HepG2 (cell line): ENCODE measurements around the gene ARHGEF16. TPM values are rescaled to one million over a fixed set of nuclear protein-coding genes. Genes with fewer than 3 reads are reported as not detected.

Source experiments
- CENPX ChIP-seq: sonication (generic); formaldehyde crosslinking; IDR thresholded peaks from 2 replicates; pipeline ENCODE4 v1.9.0; 2021; ENCODE audit warnings: mild to moderate bottlenecking, missing genetic modification reagents, moderate library complexity
- GLI4 ChIP-seq: sonication (generic); formaldehyde crosslinking; IDR thresholded peaks from 2 replicates; pipeline ENCODE4 v1.5.1; 2020; ENCODE audit warnings: missing genetic modification reagents, mild to moderate bottlenecking, moderate library complexity, borderline replicate concordance
- HNRNPL ChIP-seq: fragments of 200-400 bp; formaldehyde crosslinking; IDR thresholded peaks from 2 replicates; pipeline ENCODE4 v1.6.1; 2017; ENCODE audit warnings: mild to moderate bottlenecking, low read depth, low read length
- HOXA9 ChIP-seq: sonication (generic); formaldehyde crosslinking; IDR thresholded peaks from 2 replicates; pipeline ENCODE4 v1.8.1; 2022; ENCODE audit warnings: missing genetic modification reagents, mild to moderate bottlenecking, moderate library complexity, borderline replicate concordance
- KLF15 ChIP-seq: sonication (generic); formaldehyde crosslinking; IDR thresholded peaks from 2 replicates; pipeline ENCODE4 v1.8.1; 2023; ENCODE audit warnings: borderline replicate concordance, mild to moderate bottlenecking, inconsistent platforms, missing genetic modification reagents, mixed read lengths
- NBN ChIP-seq: fragments of 450-650 bp; conservative IDR thresholded peaks from 2 replicates; pipeline ENCODE4 v1.6.1; 2017
- PCBP2 ChIP-seq: fragments of 200-400 bp; formaldehyde crosslinking; optimal IDR thresholded peaks from 2 replicates; pipeline ENCODE3; 2018; ENCODE audit warnings: low read length, low read depth; ENCODE audit not compliant: poor library complexity, severe bottlenecking
- PITX1 ChIP-seq: sonication (generic); formaldehyde crosslinking; IDR thresholded peaks from 2 replicates; pipeline ENCODE4 v1.5.1; 2020; ENCODE audit warnings: mild to moderate bottlenecking, missing genetic modification reagents
- ZKSCAN1 ChIP-seq: fragments of 150-350 bp; IDR thresholded peaks from 2 replicates; pipeline ENCODE4 v1.6.1; 2014; ENCODE audit warnings: low read length
- ZNF260 ChIP-seq: sonication (generic); formaldehyde crosslinking; IDR thresholded peaks from 2 replicates; pipeline ENCODE4 v1.4.0; 2020; ENCODE audit warnings: missing genetic modification reagents, low read depth, mild to moderate bottlenecking, borderline replicate concordance
- ZNF335 ChIP-seq: sonication (generic); formaldehyde crosslinking; IDR thresholded peaks from 2 replicates; pipeline ENCODE4 v1.4.0; 2020; ENCODE audit warnings: missing genetic modification reagents
- ZNF660 ChIP-seq: sonication (generic); formaldehyde crosslinking; IDR thresholded peaks from 2 replicates; pipeline ENCODE4 v1.5.1; 2020; ENCODE audit warnings: mild to moderate bottlenecking, low read depth, missing genetic modification reagents, borderline replicate concordance
- polyA plus RNA-seq, 8 experiments: library from polyadenylated mRNA; depleted of rRNA in 3 of 8; stranded (reverse) in 7 of 8; unstranded in 1 of 8; fragments of >200 nt; fragmentation: Illumina TruSeq in 4 of 8; extraction: Trizol in 4 of 8; gene quantifications; 2 replicates each; pipeline versions ENCODE4 v1.2.1 to v1.2.3, GENCODE V29; 2011 to 2016; ENCODE audit warnings: low read depth in 4 of 8, missing spikeins in 1 of 8, mixed read lengths in 1 of 8; ENCODE audit not compliant: insufficient read depth in 1 of 8
- total RNA-seq, 5 experiments: library from RNA; depleted of rRNA; stranded (reverse); fragments of >200 nt; fragmentation: Illumina TruSeq; extraction: Trizol; gene quantifications; 2 replicates each; pipeline ENCODE4 v1.2.3, GENCODE V29; 2016; ENCODE audit warnings: low read depth in 1 of 5
- TF ChIP-seq, protein P1 (sequence below): sonication (generic); formaldehyde crosslinking; conservative IDR thresholded peaks from 2 replicates; pipeline ENCODE4 v1.8.1; 2023; ENCODE audit warnings: missing genetic modification reagents
- TF ChIP-seq, protein P2 (sequence below): sonication (generic); formaldehyde crosslinking; IDR thresholded peaks from 2 replicates; pipeline ENCODE4 v1.5.1; 2020; ENCODE audit warnings: missing genetic modification reagents, mild to moderate bottlenecking, borderline replicate concordance
- TF ChIP-seq, protein P3 (sequence below), 2 experiments: fragments of 450-650 bp in 1 of 2; sonication (generic) in 1 of 2; formaldehyde crosslinking; IDR thresholded peaks; 2 replicates each; pipeline versions ENCODE4 v1.5.0 to v1.8.0; 2020 to 2022; ENCODE audit warnings: mild to moderate bottlenecking in 1 of 2, missing genetic modification reagents in 1 of 2
- TF ChIP-seq, protein P4 (sequence below): IDR thresholded peaks from 2 replicates; pipeline ENCODE4 v1.6.1; 2016; ENCODE audit warnings: missing compliant biosample characterization, missing genetic modification reagents, borderline replicate concordance
- TF ChIP-seq, protein P5 (sequence below): sonication (generic); formaldehyde crosslinking; IDR thresholded peaks from 2 replicates; pipeline ENCODE4 v1.4.0; 2020; ENCODE audit warnings: missing genetic modification reagents
- TF ChIP-seq, protein P6 (sequence below): sonication (generic); formaldehyde crosslinking; conservative IDR thresholded peaks from 2 replicates; pipeline ENCODE4 v1.4.0; 2020; ENCODE audit warnings: missing genetic modification reagents
- TF ChIP-seq, protein P7 (sequence below): sonication (generic); formaldehyde crosslinking; IDR thresholded peaks from 2 replicates; pipeline ENCODE4 v1.4.0; 2020; ENCODE audit warnings: mild to moderate bottlenecking, missing genetic modification reagents

ARHGEF16 gene
- total and polyA plus RNA-seq, 2 of the 13 experiments (the other 11 are each of a cell fraction or from before 2014, with no cell fraction given): 20.3 to 39.9 TPM

DNA sequence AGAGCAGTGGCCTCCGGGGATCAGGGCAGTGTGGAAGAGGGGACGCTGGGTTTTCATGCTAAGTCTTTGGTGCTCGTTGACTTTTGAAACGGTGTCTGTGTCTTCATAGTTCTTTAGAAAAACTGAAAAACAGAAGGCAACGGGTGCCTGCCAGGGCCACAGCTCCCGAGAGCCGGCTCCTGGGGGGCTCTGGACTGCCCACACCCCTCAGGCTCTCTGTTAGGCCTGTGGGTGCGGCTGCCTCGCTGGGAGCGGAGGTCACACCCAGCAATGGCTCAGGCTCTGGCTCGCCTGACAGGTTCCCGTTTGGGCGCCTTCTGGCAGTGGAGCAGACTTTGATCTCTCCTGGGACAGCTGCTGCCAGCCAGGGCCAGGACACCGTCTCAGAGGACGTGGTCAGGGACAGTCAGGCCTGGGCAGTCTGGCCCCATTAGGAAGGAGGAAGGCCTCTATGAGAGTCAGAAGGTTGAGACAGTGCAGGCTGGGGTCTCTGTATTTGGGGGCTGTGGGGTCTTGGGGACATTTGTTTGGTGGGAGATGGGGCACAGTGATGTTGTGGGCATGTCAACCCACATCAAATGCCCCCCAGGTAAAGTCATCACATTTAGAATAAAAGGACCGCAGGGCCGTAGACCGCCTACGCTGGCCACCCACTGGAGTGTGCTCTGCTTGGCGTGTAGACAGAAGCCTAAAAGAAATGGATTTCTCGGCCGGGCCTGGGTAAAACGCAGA lies 5.6 kb downstream of the ARHGEF16 start (continued):
- TF ChIP-seq, protein P1, sequence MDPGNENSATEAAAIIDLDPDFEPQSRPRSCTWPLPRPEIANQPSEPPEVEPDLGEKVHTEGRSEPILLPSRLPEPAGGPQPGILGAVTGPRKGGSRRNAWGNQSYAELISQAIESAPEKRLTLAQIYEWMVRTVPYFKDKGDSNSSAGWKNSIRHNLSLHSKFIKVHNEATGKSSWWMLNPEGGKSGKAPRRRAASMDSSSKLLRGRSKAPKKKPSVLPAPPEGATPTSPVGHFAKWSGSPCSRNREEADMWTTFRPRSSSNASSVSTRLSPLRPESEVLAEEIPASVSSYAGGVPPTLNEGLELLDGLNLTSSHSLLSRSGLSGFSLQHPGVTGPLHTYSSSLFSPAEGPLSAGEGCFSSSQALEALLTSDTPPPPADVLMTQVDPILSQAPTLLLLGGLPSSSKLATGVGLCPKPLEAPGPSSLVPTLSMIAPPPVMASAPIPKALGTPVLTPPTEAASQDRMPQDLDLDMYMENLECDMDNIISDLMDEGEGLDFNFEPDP (CRISPR knock-in tag): 0 out of 2 replicates have a peak, but pooled peaks have one; percentile 85
- TF ChIP-seq, protein P2, sequence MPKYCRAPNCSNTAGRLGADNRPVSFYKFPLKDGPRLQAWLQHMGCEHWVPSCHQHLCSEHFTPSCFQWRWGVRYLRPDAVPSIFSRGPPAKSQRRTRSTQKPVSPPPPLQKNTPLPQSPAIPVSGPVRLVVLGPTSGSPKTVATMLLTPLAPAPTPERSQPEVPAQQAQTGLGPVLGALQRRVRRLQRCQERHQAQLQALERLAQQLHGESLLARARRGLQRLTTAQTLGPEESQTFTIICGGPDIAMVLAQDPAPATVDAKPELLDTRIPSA (CRISPR knock-in tag): no peak
- TF ChIP-seq HNRNPL (peak; percentile 89), KLF15 (CRISPR knock-in tag) (no peak), ZKSCAN1 (no peak; the same call in 1 of the 2 replicates), ZNF260 (CRISPR knock-in tag) (no peak), NBN (no peak), PITX1 (CRISPR knock-in tag) (no peak), GLI4 (CRISPR knock-in tag) (no peak), CENPX (CRISPR knock-in tag) (no peak), ZNF335 (CRISPR knock-in tag) (no peak), PCBP2 (no peak), HOXA9 (CRISPR knock-in tag) (no peak), ZNF660 (no peak)
- TF ChIP-seq, protein P3, sequence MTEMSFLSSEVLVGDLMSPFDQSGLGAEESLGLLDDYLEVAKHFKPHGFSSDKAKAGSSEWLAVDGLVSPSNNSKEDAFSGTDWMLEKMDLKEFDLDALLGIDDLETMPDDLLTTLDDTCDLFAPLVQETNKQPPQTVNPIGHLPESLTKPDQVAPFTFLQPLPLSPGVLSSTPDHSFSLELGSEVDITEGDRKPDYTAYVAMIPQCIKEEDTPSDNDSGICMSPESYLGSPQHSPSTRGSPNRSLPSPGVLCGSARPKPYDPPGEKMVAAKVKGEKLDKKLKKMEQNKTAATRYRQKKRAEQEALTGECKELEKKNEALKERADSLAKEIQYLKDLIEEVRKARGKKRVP (CRISPR knock-in tag; IDR thresholded peaks at IDR 0.05): no peak
- TF ChIP-seq, protein P4, sequence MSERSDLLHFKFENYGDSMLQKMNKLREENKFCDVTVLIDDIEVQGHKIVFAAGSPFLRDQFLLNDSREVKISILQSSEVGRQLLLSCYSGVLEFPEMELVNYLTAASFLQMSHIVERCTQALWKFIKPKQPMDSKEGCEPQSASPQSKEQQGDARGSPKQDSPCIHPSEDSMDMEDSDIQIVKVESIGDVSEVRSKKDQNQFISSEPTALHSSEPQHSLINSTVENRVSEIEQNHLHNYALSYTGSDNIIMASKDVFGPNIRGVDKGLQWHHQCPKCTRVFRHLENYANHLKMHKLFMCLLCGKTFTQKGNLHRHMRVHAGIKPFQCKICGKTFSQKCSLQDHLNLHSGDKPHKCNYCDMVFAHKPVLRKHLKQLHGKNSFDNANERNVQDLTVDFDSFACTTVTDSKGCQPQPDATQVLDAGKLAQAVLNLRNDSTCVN: no peak
- TF ChIP-seq, protein P5, sequence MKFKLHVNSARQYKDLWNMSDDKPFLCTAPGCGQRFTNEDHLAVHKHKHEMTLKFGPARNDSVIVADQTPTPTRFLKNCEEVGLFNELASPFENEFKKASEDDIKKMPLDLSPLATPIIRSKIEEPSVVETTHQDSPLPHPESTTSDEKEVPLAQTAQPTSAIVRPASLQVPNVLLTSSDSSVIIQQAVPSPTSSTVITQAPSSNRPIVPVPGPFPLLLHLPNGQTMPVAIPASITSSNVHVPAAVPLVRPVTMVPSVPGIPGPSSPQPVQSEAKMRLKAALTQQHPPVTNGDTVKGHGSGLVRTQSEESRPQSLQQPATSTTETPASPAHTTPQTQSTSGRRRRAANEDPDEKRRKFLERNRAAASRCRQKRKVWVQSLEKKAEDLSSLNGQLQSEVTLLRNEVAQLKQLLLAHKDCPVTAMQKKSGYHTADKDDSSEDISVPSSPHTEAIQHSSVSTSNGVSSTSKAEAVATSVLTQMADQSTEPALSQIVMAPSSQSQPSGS (CRISPR knock-in tag): no peak; the same call in 1 of the 2 replicates
- TF ChIP-seq, protein P6, sequence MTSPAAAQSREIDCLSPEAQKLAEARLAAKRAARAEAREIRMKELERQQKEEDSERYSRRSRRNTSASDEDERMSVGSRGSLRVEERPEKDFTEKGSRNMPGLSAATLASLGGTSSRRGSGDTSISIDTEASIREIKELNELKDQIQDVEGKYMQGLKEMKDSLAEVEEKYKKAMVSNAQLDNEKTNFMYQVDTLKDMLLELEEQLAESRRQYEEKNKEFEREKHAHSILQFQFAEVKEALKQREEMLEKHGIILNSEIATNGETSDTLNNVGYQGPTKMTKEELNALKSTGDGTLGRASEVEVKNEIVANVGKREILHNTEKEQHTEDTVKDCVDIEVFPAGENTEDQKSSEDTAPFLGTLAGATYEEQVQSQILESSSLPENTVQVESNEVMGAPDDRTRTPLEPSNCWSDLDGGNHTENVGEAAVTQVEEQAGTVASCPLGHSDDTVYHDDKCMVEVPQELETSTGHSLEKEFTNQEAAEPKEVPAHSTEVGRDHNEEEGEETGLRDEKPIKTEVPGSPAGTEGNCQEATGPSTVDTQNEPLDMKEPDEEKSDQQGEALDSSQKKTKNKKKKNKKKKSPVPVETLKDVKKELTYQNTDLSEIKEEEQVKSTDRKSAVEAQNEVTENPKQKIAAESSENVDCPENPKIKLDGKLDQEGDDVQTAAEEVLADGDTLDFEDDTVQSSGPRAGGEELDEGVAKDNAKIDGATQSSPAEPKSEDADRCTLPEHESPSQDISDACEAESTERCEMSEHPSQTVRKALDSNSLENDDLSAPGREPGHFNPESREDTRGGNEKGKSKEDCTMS: no peak
- TF ChIP-seq, protein P7, sequence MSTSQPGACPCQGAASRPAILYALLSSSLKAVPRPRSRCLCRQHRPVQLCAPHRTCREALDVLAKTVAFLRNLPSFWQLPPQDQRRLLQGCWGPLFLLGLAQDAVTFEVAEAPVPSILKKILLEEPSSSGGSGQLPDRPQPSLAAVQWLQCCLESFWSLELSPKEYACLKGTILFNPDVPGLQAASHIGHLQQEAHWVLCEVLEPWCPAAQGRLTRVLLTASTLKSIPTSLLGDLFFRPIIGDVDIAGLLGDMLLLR (CRISPR knock-in tag): no peak
